COLO668 (cell line): ENCODE data around the gene RUNX1.

Experiments used
- DNase-seq: peaks from one replicate; lab custom pipeline; 2025; ENCODE audit not compliant: unreplicated experiment; lab: John Stamatoyannopoulos, UW

The RUNX1 gene

DNA sequence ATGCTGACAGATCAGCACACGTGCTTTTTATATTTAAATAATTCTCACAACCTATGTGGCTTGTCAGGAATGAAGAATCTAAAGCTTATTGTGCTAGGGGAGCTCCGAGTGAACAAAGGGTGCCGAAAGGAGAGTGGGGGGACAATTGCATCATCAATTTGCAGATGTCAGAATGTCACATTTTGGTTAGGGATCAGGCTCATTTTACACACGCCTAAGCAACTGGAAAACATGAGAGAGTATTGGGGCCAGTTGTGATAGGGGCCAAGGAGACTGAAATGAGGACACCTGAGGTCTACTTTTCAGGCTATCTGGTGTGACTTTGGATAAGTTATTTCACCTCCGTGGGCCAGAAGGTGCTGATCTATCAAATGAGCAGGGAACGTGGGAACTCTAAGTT lies 31.8 kb downstream of the RUNX1 start:
- DNase-seq = no peak

DNA sequence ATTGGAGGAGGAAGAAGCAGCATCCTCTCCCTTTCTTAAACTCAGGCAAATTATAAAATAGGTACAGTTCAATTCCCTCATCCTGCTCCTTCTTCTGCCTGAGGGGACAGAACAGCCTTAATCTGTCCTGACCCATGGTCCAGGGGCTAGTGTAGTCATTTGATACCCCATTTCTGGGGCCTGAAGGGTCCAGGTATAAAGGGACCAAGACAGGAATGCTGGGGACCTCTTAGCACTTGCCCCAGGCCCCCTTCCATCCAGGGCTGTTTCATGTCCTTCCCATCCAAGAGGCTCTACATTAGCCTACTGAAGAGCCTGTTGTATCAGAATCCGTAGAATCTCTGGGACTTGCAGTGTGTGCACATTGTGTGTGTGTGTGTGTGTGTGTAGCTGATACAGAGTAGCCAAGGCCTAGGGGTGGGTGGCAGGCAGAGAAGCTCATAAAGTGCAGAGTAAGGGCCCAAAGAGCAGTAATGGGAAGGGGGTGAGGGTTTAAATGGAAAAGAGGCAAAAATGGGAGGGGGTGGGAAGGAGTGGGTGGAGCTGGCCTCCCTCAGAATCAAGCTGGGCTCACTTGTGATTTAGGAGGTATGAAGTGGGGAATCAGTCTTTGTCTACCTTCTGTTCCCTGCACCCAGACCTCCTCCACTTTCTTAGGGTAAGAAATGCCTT lies 32.4 kb downstream of the RUNX1 start:
- DNase-seq = no peak

DNA sequence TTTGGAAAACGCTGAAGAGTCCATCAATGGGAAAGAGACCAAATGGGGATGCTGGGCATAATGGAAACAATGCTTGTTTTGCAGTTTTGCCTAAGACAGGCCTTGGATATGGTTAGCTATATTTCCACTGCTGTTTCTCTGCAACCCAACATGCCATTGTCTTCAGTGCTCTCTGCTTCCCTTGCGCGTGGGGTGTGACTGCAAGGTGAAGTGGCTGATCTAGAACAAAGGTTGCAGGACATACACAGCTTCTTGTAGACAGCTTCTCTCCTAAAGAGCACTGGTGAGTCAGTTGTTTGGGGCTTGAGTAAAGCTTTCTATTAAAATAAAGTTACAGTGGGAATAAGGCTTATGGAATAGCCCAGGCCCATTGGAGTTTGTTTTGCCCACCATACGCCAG lies 33.0 kb downstream of the RUNX1 start:
- no peak for DNase-seq

DNA sequence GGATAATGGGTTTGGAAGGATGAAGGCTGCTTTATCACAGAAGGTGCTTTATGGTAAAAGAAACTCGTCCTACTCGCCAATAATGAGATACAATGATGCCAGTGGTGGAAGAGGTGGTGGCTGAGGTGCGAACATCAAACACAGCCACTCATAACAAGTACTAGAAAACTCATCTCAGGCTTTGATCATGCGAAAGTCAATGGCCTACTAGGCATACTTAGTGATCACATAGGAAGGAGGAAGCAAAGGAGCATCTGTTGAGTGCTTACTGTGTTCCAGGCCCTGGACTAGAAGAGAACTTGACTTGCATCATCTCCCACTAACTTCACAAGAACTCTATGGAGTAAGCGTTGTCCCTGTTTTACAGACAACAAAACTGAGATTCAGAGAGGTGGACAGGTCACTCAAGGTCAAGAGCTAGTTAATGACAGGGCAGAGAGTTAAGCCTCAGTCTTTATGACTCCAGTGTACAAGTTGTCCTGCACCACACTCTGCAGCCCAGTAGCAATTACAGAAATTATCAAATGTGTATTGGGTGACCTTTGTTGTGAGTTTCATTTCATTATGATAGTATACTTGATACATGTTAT lies 33.6 kb downstream of the RUNX1 start:
- no peak for DNase-seq

DNA sequence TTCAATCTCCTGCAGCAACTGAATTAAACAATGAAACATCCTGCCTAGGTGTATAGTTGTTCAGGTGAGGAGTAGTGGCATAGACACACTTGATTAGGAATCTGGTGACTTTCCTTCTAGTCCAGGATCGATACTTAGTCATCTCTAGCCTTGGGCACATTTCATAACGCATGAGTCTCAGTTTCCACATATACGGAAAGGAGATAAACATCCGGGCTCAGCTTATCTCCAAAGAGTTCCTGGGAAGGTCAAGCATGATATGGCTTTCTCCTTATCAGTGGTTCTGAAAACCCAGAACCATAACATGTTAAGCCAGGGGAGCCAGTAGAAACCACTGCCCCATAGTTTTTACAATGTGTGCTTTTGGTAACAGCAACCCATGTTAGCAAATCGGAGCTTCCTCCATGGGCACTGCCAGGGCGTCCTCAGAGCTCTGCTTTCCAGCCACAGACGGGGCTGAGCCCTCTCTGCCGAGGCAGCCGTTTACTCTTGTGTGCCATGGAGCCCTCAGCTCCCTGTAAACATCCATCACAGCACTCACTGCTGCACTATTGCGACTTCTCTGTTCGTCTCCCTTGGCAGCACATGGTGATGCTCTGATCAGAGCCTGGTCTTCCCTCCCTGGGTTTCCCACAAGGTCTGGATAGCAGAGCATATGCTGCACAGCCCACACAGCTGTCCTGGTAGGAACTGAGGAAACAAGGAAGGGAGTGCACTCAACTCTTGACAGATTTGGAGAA lies 34.6 kb downstream of the RUNX1 start:
- no peak for DNase-seq

DNA sequence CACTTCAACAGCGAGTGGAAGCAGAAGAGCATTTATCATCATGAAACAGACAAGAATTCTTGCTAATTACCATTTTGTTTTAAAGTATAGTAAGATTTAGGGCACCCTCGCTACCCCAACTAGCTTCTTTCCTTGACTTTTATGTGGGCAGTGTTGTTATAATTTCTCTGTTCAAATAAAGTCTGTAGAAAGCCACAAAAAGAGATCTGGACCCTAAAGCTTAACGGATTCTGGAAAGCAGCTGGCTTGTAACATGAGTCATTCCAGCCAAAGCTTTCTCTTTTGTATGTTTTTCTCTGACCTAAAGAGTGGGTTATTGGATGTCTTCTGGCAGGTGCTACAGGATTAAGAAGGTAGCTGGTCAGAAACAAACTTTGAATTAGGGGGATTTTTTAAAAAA lies 37.4 kb downstream of the RUNX1 start:
- DNase-seq = no peak

DNA sequence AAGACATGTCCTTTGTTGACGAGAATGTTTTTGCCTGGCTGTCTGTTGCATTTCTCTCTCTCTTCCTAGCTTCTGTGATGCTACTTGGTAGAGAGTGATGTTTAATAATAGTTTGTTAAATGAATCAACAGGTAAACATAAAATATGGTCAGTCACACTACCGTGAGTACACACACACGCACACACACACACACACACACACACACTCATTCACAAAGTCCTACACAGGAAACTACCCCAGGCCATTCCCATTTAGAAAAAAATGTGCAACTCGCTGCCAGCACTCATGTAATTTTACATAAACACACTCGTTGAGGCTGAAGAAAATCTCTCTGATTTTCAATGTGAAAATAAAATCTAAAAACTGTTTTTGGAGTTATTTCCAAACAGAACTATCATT lies 38.7 kb downstream of the RUNX1 start:
- no peak for DNase-seq

DNA sequence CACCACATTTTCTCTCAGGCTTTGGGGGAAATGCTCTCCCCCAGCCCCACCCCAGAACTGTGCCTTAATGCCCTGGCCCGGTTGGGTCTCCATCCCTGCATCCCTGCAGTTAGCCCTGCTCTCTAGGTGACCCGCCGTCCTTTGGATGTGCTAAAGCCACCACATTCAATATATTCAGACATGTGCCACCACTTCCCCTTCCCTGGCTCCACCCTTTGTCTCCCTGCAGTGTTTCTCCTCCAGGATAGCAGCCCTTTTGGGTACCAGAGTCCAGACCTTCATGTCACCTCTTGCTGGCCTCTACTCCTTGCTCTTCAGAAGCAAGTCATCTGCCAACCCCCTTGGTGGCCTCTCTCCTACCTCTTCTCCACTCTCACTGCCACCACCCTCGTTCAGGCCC lies 41.8 kb downstream of the RUNX1 start:
- DNase-seq = no peak

DNA sequence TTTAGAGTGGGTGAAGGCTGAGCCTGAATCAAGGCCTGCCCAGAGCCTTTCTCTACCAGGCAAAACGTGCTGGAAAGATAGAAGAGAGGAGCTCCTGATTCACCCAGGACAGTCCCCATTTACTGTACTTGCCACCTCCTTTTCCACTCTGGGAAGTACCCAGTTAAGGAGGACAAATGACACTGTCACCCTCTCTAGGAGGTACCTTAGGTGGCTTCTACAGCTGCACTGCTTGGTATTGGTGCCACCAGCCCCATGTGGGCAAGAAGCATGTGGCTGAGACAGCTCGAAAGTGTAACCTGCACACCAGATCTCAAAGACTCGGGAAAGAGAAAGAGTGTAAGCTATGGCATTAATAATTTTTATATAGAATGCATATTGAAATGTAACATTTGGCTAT lies 42.3 kb downstream of the RUNX1 start:
- no peak for DNase-seq

DNA sequence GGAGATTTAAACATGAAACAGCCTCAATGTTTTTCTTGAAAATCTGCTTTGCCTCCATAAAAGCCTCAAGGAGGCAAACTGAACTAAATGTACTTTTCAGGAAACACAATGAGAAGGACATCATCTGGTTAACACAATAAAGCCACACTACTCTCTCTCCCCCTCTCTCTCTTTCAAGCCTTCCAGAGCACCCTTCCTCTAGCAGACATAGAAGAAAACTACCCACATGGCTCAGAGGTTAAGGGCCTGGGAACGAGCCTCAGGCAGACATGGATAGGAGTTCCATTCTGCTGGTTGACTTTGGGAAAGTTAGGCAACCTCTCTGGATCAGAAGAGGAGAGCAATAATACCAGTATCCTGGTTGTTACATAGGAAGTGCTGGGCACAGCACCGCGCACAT lies 42.9 kb downstream of the RUNX1 start:
- DNase-seq = no peak

DNA sequence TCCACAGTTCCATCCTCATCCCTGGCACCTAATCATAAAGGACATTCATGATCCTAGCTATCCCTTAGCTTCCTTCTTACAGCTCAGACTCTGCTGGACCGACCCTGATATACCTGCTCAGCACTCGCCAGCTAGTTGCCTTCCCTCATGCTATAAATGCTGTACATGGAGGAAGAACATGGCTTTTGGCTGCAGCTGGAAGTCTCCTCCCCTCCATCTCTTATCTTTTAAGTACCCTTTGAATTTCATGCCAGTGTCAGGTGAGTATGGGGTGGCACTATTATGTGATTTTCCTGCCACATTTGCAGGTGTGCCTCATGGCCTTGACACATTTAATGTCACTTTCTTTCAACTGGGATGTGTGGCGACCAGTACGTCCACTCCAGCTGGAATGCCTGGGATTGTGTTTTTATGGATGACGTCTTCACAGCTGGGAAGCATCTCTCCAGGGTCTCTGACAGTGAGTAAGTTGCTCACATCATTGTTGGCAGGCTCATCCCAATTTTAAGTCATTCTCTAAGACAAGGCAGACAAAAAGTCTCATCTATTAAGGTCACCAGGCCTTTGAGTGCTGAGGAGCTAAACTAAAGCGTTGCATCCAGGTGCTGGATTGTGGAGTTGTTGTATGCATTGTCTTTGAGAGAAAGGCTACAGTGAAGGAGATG lies 43.4 kb downstream of the RUNX1 start:
- DNase-seq = no peak

DNA sequence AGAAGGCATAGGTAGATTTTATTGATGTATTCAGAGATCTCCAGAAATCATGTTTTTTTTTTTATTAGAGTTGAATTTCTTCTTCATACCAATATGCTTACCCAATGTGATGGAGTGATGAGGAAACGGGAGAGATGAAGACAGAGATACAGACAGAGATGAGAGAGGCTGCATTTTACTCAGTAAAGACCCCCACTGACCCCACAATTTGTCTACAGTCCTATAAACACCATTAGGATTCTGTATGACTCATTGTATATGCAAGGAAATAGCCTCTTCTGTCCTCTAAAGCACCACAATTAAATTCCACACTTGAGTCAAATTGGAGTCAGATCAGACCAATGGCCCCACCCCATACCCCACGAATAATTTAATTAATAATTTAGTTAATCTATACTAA lies 44.0 kb downstream of the RUNX1 start:
- DNase-seq = no peak

DNA sequence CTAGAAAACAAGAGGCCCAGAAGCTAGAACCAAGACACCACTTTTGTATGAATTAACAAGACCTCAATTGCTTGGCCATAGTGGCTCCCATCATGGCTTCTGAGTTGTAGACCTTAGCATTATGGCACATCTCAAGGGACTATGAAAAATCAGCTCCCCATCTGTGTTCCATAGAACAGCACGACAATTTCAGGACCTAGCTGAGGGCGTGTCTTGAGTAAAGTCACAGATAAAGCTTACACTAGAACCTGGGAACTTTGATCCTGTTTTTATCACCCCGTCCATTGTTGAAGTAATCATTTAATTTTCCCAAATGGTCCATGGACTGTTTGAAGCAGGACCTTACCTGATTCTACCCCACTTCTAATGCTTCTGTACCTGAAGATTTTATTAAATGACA lies 44.8 kb downstream of the RUNX1 start:
- no peak for DNase-seq

DNA sequence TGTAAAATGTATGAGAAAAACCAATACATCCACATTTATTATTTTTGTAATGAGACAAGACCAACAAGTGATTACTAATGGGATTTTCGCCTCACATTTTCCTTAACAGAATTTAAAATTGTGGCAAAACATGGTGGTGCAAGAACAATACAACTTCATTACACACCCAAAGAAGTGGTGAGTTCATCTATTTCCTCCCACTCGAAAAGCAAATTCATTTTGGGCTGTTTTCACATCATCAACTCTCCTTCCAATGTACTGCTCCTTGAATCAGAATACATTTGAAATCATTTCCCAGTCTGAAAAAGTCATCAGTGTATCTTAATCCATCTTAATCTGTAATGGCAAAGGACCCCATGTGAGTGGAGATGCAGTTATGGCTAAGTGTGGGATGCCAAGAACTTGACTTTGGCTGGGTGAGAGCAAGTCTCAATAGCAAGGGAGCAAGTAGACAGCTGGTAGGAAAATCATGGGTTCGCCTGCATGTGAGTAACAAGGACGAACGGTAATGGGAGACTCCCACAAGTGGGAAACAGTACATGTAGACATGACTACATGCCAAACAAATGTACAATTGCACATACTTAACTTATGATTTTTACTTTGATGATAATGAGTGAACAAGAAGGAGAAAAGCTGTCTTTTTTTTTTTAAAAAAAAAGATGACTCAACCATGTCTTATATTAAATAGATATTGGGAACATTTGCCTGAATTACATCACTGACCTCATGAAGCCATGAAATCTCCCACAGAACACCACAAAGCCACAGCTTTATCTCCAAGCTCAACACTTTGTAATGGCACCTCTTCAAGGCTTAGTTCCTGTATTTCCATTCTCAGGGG lies 46.0 kb downstream of the RUNX1 start:
- no peak for DNase-seq

DNA sequence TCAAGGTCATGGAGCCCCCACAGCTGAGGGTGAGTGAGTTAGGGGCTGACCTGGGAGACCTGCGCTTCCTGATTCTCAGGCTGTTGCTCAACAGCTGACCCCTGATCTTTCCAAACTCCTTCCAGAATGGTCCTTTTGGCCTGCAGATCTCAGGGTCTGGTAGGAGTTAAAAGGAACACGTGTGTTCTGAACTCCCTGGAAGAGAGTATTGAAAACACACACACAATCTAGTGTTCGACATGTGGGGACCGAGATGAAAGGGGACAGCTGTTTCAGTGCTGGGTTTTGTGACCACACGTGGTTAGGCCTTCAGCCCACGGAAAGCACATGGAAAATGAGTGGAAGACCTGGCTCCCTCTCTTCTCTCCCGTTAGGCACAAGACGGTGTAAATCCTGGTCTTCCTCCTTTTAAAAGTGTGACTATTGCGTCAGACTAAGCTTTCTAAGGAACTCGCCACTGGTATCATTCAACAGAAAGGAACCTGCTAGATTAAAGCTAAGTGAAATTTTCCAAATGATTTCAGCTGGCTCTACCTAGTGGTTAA lies 49.6 kb downstream of the RUNX1 start:
- no peak for DNase-seq

DNA sequence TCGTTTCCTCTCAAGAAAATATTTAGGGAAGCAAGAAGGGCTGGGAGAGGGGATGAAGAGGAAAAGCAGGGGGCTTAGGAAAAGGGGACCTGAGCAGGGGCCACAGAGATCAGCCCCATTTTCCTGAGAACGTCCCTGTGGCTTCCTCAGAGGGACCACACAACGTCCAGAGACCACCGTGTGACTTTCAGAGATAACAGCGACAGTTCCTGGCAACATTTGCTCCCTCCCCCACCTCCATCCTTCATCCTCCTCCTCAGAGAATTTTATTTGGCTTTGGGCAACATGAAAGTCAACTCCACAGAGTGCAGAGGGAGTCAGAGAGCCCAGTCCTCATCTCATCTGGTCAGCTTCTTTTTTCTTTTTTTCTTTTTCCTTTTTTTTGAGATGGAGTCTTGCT lies 50.9 kb downstream of the RUNX1 start:
- DNase-seq = no peak

DNA sequence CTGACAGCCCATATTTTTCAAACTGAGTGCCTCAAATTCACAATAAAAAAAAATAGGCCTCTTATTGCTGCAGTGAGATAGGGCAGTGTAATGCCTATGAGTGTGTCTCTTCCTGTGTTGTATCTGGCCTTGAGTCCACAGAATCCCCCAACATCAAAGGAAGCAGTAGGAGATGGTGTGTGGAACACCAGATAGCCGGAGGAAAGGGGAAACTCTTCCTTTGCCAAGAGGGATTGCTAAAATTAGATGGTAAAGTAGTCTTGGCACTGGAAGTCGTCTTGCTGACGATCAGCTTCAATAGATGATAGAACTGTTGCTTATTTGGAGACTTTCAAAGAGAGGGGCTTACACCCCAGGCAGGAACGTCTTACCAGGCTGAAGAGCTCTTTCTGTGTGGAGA lies 51.8 kb downstream of the RUNX1 start:
- no peak for DNase-seq

DNA sequence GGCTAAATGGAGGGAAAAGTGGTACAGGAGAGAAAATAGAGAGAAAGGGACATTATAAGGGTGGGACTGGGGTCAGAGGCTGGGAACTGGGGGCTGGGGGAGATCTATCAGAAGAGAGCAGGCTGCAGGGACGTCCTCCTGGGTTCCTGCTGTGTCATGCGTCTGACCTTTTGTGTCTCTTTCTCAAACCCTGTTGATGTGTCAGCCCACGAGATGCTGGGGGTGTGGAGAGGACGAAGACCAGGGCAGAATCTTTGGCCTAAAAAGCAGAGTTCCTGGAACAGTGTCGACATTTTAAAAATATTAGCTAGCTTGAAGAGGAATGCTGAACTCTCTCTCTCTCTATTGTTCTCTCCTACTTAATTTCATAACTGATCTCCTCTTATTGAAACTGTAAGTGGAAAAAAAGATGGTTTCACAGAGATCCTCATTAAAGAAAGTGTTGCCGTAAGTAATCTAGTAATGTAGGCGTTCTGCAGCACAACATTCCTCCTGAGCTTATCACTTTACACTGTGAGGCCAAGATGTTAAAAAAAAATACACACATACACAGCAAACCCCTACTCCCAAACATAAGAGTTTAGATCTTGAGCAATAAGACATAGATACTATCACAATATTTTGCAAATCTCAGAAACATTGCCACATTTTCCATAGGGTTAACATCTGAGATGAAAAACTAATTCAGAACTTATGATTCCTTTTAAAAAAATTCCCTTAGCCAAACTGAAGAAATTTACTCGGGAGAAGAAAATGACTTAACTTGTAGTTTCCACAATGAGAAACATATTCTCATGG lies 52.6 kb downstream of the RUNX1 start:
- no peak for DNase-seq

DNA sequence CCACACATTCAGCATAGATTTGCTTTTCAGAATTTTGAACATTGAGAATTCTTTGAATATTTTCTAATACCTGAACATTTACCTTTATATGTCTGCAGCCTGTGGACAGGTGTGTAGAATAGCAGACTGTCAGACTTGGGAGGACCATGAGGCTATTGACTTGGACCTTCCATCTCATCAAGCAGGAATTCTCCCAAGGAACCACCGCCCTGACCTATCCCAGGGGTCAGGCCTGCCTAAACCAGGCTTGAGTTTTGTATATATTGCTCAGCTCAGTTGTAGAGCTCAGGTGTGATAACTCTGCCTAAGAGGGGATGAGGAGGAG lies 53.2 kb downstream of the RUNX1 start:
- DNase-seq = no peak
